ENCODE results near the gene BRPF3.

Gene BRPF3

GRCh38 chr6:36272234-36272633 lies 75.7 kb downstream of the BRPF3 start:
- no peak for DNase-seq

- DNase-seq = no peak
Measured at GRCh38 chr6:36273067-36273466, 76.5 kb downstream of the BRPF3 start.

GRCh38 chr6:36273802-36274514 lies 77.4 kb downstream of the BRPF3 start:
- DNase-seq = no peak

GRCh38 chr6:36276581-36277536 lies 80.3 kb downstream of the BRPF3 start:
- DNase-seq = no peak

- no peak for DNase-seq
Measured at GRCh38 chr6:36277946-36278470, 81.5 kb downstream of the BRPF3 start.

GRCh38 chr6:36280467-36280866 lies 83.9 kb downstream of the BRPF3 start:
- DNase-seq = no peak

- DNase-seq = no peak
Measured at GRCh38 chr6:36280983-36281382, 84.4 kb downstream of the BRPF3 start.

All from cortex of kidney (tissue), 1 donor.